OCI-LY1 (cell line): ENCODE results near the gene PXYLP1.

ENCODE experiments used
- EZH2 ChIP-seq: fragments of 200-600 bp; sonication (generic), shearing (Covaris generic); IDR thresholded peaks from 2 replicates; pipeline ENCODE4 v1.8.0; 2017; ENCODE audit warnings: borderline replicate concordance, mixed run types, mild to moderate bottlenecking, antibody characterized with exemption, low read length, moderate library complexity, mixed read lengths
- TF ChIP-seq, protein P1 (sequence below): fragments of 200-600 bp; sonication (generic), shearing (Covaris generic); IDR thresholded peaks from 2 replicates; pipeline ENCODE4 v1.5.1; 2017; ENCODE audit warnings: mild to moderate bottlenecking, antibody characterized with exemption, low read length, moderate library complexity, mixed read lengths

DNA sequence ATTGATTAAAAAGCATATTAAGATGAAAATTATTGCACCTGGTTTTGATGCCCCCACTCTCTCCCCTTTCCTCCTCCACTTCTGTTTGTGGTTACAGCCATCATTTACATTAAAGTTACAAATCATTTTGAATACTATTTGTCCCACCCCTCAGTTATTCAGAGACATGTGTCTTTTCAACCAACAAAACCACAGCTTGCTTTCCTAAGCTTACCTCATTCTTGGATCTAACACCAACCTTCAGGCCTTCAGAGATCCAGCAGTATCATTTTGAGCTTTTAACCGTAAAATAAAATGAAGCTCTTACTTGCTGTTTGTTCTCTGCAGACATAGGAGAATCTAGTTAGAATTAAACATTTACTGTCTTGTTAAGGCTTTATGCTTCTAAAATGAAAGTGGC, 4.7 kb downstream of the PXYLP1 start:
- TF ChIP-seq, protein P1, sequence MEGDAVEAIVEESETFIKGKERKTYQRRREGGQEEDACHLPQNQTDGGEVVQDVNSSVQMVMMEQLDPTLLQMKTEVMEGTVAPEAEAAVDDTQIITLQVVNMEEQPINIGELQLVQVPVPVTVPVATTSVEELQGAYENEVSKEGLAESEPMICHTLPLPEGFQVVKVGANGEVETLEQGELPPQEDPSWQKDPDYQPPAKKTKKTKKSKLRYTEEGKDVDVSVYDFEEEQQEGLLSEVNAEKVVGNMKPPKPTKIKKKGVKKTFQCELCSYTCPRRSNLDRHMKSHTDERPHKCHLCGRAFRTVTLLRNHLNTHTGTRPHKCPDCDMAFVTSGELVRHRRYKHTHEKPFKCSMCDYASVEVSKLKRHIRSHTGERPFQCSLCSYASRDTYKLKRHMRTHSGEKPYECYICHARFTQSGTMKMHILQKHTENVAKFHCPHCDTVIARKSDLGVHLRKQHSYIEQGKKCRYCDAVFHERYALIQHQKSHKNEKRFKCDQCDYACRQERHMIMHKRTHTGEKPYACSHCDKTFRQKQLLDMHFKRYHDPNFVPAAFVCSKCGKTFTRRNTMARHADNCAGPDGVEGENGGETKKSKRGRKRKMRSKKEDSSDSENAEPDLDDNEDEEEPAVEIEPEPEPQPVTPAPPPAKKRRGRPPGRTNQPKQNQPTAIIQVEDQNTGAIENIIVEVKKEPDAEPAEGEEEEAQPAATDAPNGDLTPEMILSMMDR = no peak
- no peak for TF ChIP-seq EZH2
